ENCODE results near the gene RBFOX2.

The RBFOX2 gene

DNA sequence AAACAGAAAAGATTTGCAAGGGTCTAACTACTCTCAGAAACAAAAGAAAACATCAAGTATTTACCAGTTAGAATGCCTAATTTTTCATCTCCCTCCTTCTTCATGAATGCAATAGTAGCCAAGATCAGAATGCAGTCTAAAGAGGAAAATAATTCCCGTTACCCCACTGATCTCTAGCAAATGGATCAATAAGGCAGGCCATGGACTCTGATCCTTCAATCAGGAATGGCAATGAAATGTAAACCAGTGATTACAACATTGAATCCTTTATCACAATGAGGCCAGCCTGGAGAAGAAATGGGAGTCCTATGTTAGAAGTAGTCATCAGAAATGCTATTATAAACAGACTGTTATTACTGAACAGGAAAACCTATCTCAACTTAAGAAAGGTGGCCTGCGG, 204.4 kb downstream of the RBFOX2 start:
- H3K9me3 ChIP-seq (ENCODE audit: control insufficient read depth, low read length) = no peaks in the 10 kb centered on the region
- H3K36me3 ChIP-seq (ENCODE audit: control insufficient read depth, insufficient read depth, low read length) = no peaks in the 10 kb centered on the region
- no peak overlapping the region for H2AFZ ChIP-seq
- no peak overlapping the region for H3K9ac ChIP-seq
- no peak overlapping the region for H3K4me2 ChIP-seq (ENCODE audit: low read length)
- H3K27me3 ChIP-seq (ENCODE audit: control insufficient read depth, insufficient read depth, low read length) = no peaks in the 10 kb centered on the region
- H3K4me3 ChIP-seq (ENCODE audit: low read depth, low read length) = no peak overlapping the region
- H3K4me1 ChIP-seq = no peaks in the 10 kb centered on the region
- TF ChIP-seq, protein P1, sequence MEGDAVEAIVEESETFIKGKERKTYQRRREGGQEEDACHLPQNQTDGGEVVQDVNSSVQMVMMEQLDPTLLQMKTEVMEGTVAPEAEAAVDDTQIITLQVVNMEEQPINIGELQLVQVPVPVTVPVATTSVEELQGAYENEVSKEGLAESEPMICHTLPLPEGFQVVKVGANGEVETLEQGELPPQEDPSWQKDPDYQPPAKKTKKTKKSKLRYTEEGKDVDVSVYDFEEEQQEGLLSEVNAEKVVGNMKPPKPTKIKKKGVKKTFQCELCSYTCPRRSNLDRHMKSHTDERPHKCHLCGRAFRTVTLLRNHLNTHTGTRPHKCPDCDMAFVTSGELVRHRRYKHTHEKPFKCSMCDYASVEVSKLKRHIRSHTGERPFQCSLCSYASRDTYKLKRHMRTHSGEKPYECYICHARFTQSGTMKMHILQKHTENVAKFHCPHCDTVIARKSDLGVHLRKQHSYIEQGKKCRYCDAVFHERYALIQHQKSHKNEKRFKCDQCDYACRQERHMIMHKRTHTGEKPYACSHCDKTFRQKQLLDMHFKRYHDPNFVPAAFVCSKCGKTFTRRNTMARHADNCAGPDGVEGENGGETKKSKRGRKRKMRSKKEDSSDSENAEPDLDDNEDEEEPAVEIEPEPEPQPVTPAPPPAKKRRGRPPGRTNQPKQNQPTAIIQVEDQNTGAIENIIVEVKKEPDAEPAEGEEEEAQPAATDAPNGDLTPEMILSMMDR (IDR thresholded peaks at IDR 0.05) = no peak
- peaks cover 52% of the 10 kb centered on the region for H3K79me2 ChIP-seq
- no peak overlapping the region for H3K27ac ChIP-seq

DNA sequence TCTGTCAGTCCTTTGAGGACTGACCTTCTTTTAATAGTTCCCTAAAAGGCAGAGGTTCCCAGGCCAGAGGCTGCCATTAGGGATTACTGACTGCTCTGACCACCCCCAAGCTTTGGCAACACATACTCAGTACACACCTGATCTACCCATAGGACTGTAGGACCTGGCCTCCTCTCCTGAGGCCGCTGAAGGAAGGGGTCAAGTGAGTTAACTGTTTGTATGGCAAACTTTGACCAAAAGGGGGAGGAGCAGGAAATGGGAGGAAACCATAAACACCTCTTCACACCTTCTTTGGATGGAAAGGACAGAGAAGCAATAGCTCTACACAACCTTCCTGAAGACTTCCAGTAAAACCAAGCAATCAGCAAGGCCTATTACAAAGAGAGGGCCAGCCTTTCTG, 207.0 kb downstream of the RBFOX2 start:
- no peaks in the 10 kb centered on the region for H3K9me3 ChIP-seq (ENCODE audit: control insufficient read depth, low read length)
- H3K4me1 ChIP-seq = no peaks in the 10 kb centered on the region
- no peaks in the 10 kb centered on the region for H3K27me3 ChIP-seq (ENCODE audit: control insufficient read depth, insufficient read depth, low read length)
- no peak overlapping the region for H3K27ac ChIP-seq
- no peak overlapping the region for H3K4me3 ChIP-seq (ENCODE audit: low read depth, low read length)
- H3K9ac ChIP-seq = no peak overlapping the region
- no peak overlapping the region for H2AFZ ChIP-seq
- TF ChIP-seq, protein P1 (IDR thresholded peaks at IDR 0.05) = no peak
- no peak overlapping the region for H3K4me2 ChIP-seq (ENCODE audit: low read length)
- peaks cover 39% of the 10 kb centered on the region for H3K79me2 ChIP-seq
- H3K36me3 ChIP-seq (ENCODE audit: control insufficient read depth, insufficient read depth, low read length) = no peaks in the 10 kb centered on the region

- Histone ChIP-seq H3K27ac (no peak overlapping the region), H3K9ac (no peak overlapping the region), H3K27me3 (ENCODE audit: control insufficient read depth, insufficient read depth, low read length) (no peaks in the 10 kb centered on the region), H3K4me1 (no peaks in the 10 kb centered on the region), H3K9me3 (ENCODE audit: control insufficient read depth, low read length) (no peaks in the 10 kb centered on the region), H3K4me2 (ENCODE audit: low read length) (no peak overlapping the region), H3K4me3 (ENCODE audit: low read depth, low read length) (no peak overlapping the region), H3K36me3 (ENCODE audit: control insufficient read depth, insufficient read depth, low read length) (no peaks in the 10 kb centered on the region), H2AFZ (no peak overlapping the region), H3K79me2 (peaks cover 35% of the 10 kb centered on the region)
- TF ChIP-seq, protein P1 (IDR thresholded peaks at IDR 0.05) = no peak
Measured at GRCh38 chr22:35819421-35819820, 209.2 kb downstream of the RBFOX2 start.

GRCh38 chr22:35818897-35819296, 209.7 kb downstream of the RBFOX2 start:
- no peak overlapping the region for H3K4me2 ChIP-seq (ENCODE audit: low read length)
- H3K36me3 ChIP-seq (ENCODE audit: control insufficient read depth, insufficient read depth, low read length) = no peaks in the 10 kb centered on the region
- no peaks in the 10 kb centered on the region for H3K27me3 ChIP-seq (ENCODE audit: control insufficient read depth, insufficient read depth, low read length)
- H3K4me3 ChIP-seq (ENCODE audit: low read depth, low read length) = no peak overlapping the region
- peaks cover 29% of the 10 kb centered on the region for H3K79me2 ChIP-seq
- H3K9me3 ChIP-seq (ENCODE audit: control insufficient read depth, low read length) = no peaks in the 10 kb centered on the region
- no peak overlapping the region for H2AFZ ChIP-seq
- no peaks in the 10 kb centered on the region for H3K4me1 ChIP-seq
- H3K9ac ChIP-seq = no peak overlapping the region
- no peak overlapping the region for H3K27ac ChIP-seq
- TF ChIP-seq, protein P1 (IDR thresholded peaks at IDR 0.05) = no peak

- Histone ChIP-seq H3K9me3 (ENCODE audit: control insufficient read depth, low read length) (no peaks in the 10 kb centered on the region), H2AFZ (no peak overlapping the region), H3K4me3 (ENCODE audit: low read depth, low read length) (no peak overlapping the region), H3K4me1 (no peaks in the 10 kb centered on the region), H3K36me3 (ENCODE audit: control insufficient read depth, insufficient read depth, low read length) (no peaks in the 10 kb centered on the region), H3K4me2 (ENCODE audit: low read length) (no peak overlapping the region), H3K79me2 (peaks cover 12% of the 10 kb centered on the region), H3K9ac (no peak overlapping the region), H3K27ac (no peak overlapping the region), H3K27me3 (ENCODE audit: control insufficient read depth, insufficient read depth, low read length) (no peaks in the 10 kb centered on the region)
- TF ChIP-seq, protein P1 (IDR thresholded peaks at IDR 0.05) = no peak
Measured at GRCh38 chr22:35812600-35812999, 216.0 kb downstream of the RBFOX2 start.
